HepG2 (cell line): ENCODE results near the gene ARID3C. TPM values are rescaled to one million over a fixed set of nuclear protein-coding genes. Genes with fewer than 3 reads are reported as not detected.

Experiments used
- ATAC-seq: fragments of 200-7000 bp; cut with Tn5 transposase; 3 replicates; pipeline ENCODE4 v1.9.1; 2020; ENCODE audit warnings: mild to moderate bottlenecking, moderate library complexity
- BruUV-seq: library from RNA; stranded (reverse); fragments of 400-500 nt; replicated peaks from 2 replicates; lab custom pipeline; 2021; lab: Mats Ljungman, UMichigan
- CTCF ChIA-PET: fragments of 300-600 bp; formaldehyde crosslinking; extraction: SDS; loops from one replicate; lab custom pipeline; 2021; ENCODE audit warnings: low total read pairs, inconsistent platforms, low intra/inter-chr PET ratio; lab: Yijun Ruan, JAX
- POLR2A ChIA-PET: fragments of 350-600 bp; sonication (Branson Sonifier 250); formaldehyde crosslinking; loops from one replicate; lab custom pipeline; 2020; ENCODE audit warnings: antibody characterized with exemption, inconsistent platforms; lab: Yijun Ruan, JAX
- DNase-seq: peaks from one replicate; pipeline ENCODE4 v3.0.0-alpha.2; 2015; ENCODE audit warnings: low spot score
- FAIRE-seq: peaks from 3 replicates; lab custom pipeline; 2011; peaks lifted over from hg19 to GRCh38; lab: Jason Lieb, UNC
- H2AFZ ChIP-seq: one replicate; pipeline ENCODE4 v1.6.1; 2011; ENCODE audit warnings: low read length, inconsistent platforms
- H3K27ac ChIP-seq: fragments of 300-600 bp; 3 replicates; pipeline ENCODE4 v1.8.0; 2011; ENCODE audit warnings: mixed run types, mild to moderate bottlenecking, mixed read lengths, low read length, inconsistent platforms; ENCODE audit not compliant: insufficient read depth; ENCODE audit errors: extremely low read length
- H3K27me3 ChIP-seq, 2 experiments: fragments of 200-600 bp in 1 of 2; 2 replicates in 1 of 2; 3 replicates in 1 of 2; pipeline versions ENCODE4 v1.6.0 to v1.8.0; 2011; ENCODE audit warnings: low read length in 2 of 2, mild to moderate bottlenecking in 2 of 2, moderate library complexity in 2 of 2, inconsistent platforms in 1 of 2; ENCODE audit not compliant: insufficient read depth in 2 of 2, control insufficient read depth in 1 of 2
- H3K36me3 ChIP-seq, 2 experiments: fragments of 200-600 bp in 1 of 2; replicated peaks in 1 of 2; 2 replicates in 1 of 2; 3 replicates in 1 of 2; pipeline versions ENCODE4 v1.5.1 to v1.8.0; 2011; ENCODE audit warnings: low read length in 2 of 2, inconsistent platforms in 1 of 2; ENCODE audit not compliant: insufficient read depth in 2 of 2, control insufficient read depth in 1 of 2
- H3K4me1 ChIP-seq: 2 replicates; pipeline ENCODE4 v1.5.1; 2012; ENCODE audit warnings: low read length, inconsistent platforms; ENCODE audit not compliant: insufficient read depth
- H3K4me2 ChIP-seq: 2 replicates; pipeline ENCODE4 v1.6.0; 2011; ENCODE audit warnings: low read depth, low read length, inconsistent platforms
- H3K4me3 ChIP-seq, 3 experiments: fragments of 200-600 bp in 1 of 3; sonication (generic), shearing (Covaris generic) in 1 of 3; replicated peaks in 1 of 3; 2 replicates each; pipeline ENCODE4 v1.5.1; 2011 to 2016; ENCODE audit warnings: low read length in 3 of 3, inconsistent platforms in 2 of 3, low read depth in 2 of 3, mild to moderate bottlenecking in 2 of 3, control low read depth in 1 of 3, mixed read lengths in 1 of 3; ENCODE audit not compliant: insufficient read depth in 1 of 3
- H3K79me2 ChIP-seq: one replicate; pipeline ENCODE4 v1.6.1; 2011; ENCODE audit warnings: low read length, inconsistent platforms; ENCODE audit not compliant: insufficient read depth
- H3K9ac ChIP-seq: 2 replicates; pipeline ENCODE4 v1.6.0; 2011; ENCODE audit warnings: mild to moderate bottlenecking, low read depth, low read length, inconsistent platforms; ENCODE audit not compliant: insufficient read depth
- H3K9me3 ChIP-seq: 2 replicates; pipeline ENCODE4 v1.5.1; 2012; ENCODE audit warnings: mild to moderate bottlenecking, low read length
- H4K20me1 ChIP-seq: 2 replicates; pipeline ENCODE4 v1.6.0; 2011; ENCODE audit warnings: inconsistent platforms, mild to moderate bottlenecking, low read length, moderate library complexity; ENCODE audit not compliant: insufficient read depth
- CEBPG ChIP-seq: IDR thresholded peaks from 2 replicates; pipeline ENCODE4 v1.6.1; 2016
- HNRNPK ChIP-seq: fragments of 200-400 bp; formaldehyde crosslinking; IDR thresholded peaks from 2 replicates; pipeline ENCODE4 v1.6.1; 2018; ENCODE audit warnings: low read length, low read depth, moderate library complexity, mild to moderate bottlenecking; ENCODE audit not compliant: poor library complexity, severe bottlenecking
- POLR2A ChIP-seq, 2 experiments: IDR thresholded peaks; 2 replicates each; pipeline ENCODE4 v1.6.1; 2011; ENCODE audit warnings: low read depth in 2 of 2, low read length in 2 of 2, mild to moderate bottlenecking in 1 of 2, moderate library complexity in 1 of 2; ENCODE audit not compliant: insufficient read depth in 1 of 2
- PRDM4 ChIP-seq: sonication (generic); formaldehyde crosslinking; IDR thresholded peaks from 2 replicates; pipeline ENCODE4 v1.9.0; 2021; ENCODE audit warnings: missing genetic modification reagents, borderline replicate concordance
- ZNF816 ChIP-seq: sonication (generic); formaldehyde crosslinking; IDR thresholded peaks from 2 replicates; pipeline ENCODE4 v1.8.0; 2022; ENCODE audit warnings: missing genetic modification reagents, mild to moderate bottlenecking, borderline replicate concordance
- WGBS: methylation state at CpG from one replicate; pipeline ENCODE4 v1.1.6; 2017; ENCODE audit warnings: low lambda C conversion rate; 5-methylcytosine and 5-hydroxymethylcytosine counted together
- in situ Hi-C: cut with HindIII; loops from 2 replicates; pipeline ENCODE4 v1.10.0; 2017; ENCODE audit warnings: low pct_unique_long_range_greater_than_20kb; ENCODE audit not compliant: extremely low pct_ligation_motif_present
- intact Hi-C: fragments of 100-400 bp; cut with micrococcal nuclease; formaldehyde crosslinking; loops from one replicate; pipeline ENCODE4 v1.10.0; 2022; ENCODE audit not compliant: unreplicated experiment
- polyA plus RNA-seq, 8 experiments: library from polyadenylated mRNA; depleted of rRNA in 3 of 8; stranded (reverse) in 7 of 8; unstranded in 1 of 8; fragments of >200 nt; fragmentation: Illumina TruSeq in 4 of 8; extraction: Trizol in 4 of 8; gene quantifications; 2 replicates each; pipeline versions ENCODE4 v1.2.1 to v1.2.3, GENCODE V29; 2011 to 2016; ENCODE audit warnings: low read depth in 4 of 8, missing spikeins in 1 of 8, mixed read lengths in 1 of 8; ENCODE audit not compliant: insufficient read depth in 1 of 8
- total RNA-seq, 5 experiments: library from RNA; depleted of rRNA; stranded (reverse); fragments of >200 nt; fragmentation: Illumina TruSeq; extraction: Trizol; gene quantifications; 2 replicates each; pipeline ENCODE4 v1.2.3, GENCODE V29; 2016; ENCODE audit warnings: low read depth in 1 of 5

Gene ARID3C
- total and polyA plus RNA-seq, 2 of the 13 experiments (the other 11 are each of a cell fraction or from before 2014, with no cell fraction given) = not detected

DNA sequence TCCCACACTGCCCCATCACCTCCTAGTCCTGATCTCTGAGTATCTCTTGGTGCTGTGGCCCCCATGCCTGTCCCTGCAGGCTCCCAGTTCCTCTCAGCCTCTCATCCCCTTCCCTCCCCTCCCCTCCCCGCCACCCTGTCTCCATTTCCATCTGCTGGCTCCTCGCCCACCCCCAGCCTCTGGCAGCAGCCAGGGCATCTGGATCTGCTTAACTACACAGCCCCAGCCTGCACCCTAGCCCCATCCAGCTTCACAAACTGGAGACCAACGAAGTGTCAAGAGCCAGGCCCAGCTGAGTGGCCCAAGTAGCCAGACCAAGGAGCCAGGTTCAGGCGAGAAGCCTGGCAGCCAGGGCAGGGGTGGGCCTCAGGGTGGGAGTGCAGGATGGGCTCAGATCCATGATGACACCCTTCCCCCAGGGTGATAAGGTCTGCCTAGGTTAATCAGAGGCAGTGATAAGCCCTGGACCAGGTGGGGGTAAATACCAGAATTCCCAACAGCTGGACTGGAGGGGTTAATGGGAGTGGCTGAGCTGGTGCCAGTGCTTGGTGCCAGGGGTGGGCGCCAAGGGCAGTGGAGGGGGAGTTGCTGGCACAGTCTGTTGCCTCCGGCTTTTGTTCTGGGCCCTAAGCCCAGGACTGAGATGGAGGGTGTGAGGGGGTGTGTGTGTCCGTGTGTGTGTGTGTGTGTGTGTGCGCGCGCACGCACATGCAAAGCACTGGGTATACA is 25.6 kb upstream of the ARID3C start:
- in situ Hi-C loops = no loop called here
- POLR2A ChIA-PET = interaction anchor here (1.0 to 2.3 kb wide), 2 partner anchors 9 to 17 kb away, joined by 5 to 14 read pairs; partner anchors contain the start of genes GALT and SIGMAR1

DNA sequence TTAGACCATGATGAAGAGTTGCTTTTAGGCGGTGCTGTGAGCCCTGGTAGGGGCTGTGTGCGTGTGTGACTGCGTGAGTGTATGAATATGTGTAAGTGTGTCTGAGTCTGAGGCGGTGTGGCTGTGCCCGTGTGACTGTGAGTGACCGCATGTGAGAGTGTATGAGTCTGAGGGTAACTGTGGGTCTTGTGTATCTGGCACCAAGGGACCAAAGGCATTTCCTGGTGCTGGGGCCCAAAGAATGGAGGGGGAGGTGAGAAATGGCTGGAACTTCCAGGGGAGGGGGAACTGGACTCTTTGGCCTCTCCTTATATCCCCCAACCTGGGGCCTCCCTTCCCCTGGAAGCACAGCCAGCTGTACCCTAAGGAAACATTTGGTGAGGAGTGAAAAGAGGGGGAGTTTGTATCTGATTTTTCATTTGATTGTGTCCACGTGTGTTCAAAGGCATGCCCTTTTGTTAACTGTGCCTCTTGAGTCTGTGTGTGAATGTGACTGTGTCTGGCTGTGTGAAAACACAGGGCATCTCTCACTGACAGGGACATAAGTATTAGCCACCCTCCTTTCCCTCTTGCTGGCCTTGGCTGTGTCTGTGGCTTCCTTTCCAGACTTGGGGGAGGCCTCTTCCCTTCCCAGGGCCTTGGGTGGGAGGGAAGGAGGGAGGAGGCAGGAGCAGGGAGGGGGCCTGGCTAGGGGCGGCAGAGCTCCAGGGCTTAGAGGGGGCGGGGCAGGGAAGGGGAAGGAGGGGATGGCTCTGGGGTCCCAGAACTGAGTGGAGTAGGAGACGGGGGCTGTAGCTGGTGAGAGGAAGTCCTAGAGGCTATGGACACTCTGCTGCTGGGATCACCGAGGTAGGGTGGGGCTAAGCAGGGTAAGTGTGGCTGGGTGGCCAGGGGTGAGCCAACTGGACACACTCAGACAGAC is 24.5 kb upstream of the ARID3C start:
- peak overlapping the region in 1 of 3 experiments; percentile 67; a peak in 2 of 6 replicates for H3K4me3 ChIP-seq
- H3K4me1 ChIP-seq = peaks cover 46% of the 10 kb centered on the region
- ATAC-seq (peak; percentile 3), DNase-seq (no peak), FAIRE-seq (no peak)
- no TSS peak for BruUV-seq
- POLR2A ChIA-PET = interaction anchor here (1.0 to 3.1 kb wide), 3 partner anchors 9 to 16 kb away, joined by 4 to 29 read pairs (median 5); partner anchors contain the start of genes CCL27 and SIGMAR1
- CTCF ChIA-PET = no interaction called here
- peak overlapping the region; percentile 53; the same call in 1 of the 2 replicates for H3K9ac ChIP-seq
- WGBS = 15% methylated on average over 10 of the region's 11 CpGs
- TF ChIP-seq PRDM4 (CRISPR knock-in tag) = no peak
- TF ChIP-seq POLR2A (IDR thresholded peaks at IDR 0.05; ENCODE audit: insufficient read depth in 1 of 2, low read depth in 2 of 2, low read length in 2 of 2) = peak in 1 of 2 experiments; percentile 12; a peak in 1 of 4 replicates
- TF ChIP-seq CEBPG (CRISPR knock-in tag) = no peak
- H3K4me2 ChIP-seq = peak overlapping the region; percentile 100
- H4K20me1 ChIP-seq = no peaks in the 10 kb centered on the region
- no peak overlapping the region for H2AFZ ChIP-seq
- H3K36me3 ChIP-seq = peaks cover 8 to 15% of the 10 kb centered on the region in 2 experiments
- no peaks in the 10 kb centered on the region; a peak in 3 of 5 replicates for H3K27me3 ChIP-seq
- in situ Hi-C loops (no loop called here), intact Hi-C loops (no loop called here)
- H3K27ac ChIP-seq = no peak overlapping the region
- peaks cover 3% of the 10 kb centered on the region for H3K79me2 ChIP-seq
- no peaks in the 10 kb centered on the region for H3K9me3 ChIP-seq

More for the DNA sequence above, 25.6 kb upstream of the ARID3C start:
- CTCF ChIA-PET = no interaction called here
- Histone ChIP-seq H2AFZ (no peak overlapping the region), H3K36me3 (peaks cover 0 to 4% of the 10 kb centered on the region in 2 experiments; a peak in 3 of 5 replicates), H3K79me2 (no peaks in the 10 kb centered on the region), H3K27ac (no peak overlapping the region), H3K27me3 (no peaks in the 10 kb centered on the region; a peak in 3 of 5 replicates), H3K4me3 (no peak overlapping the region), H3K4me2 (no peak overlapping the region), H3K4me1 (peaks cover 39% of the 10 kb centered on the region), H4K20me1 (no peaks in the 10 kb centered on the region), H3K9me3 (no peaks in the 10 kb centered on the region), H3K9ac (no peak overlapping the region)
- TF ChIP-seq ZNF816 (no peak), HNRNPK (no peak)
- WGBS = 68% methylated on average over 11 of the region's 11 CpGs
- FAIRE-seq (no peak), DNase-seq (no peak), ATAC-seq (no peak)
- intact Hi-C loops = no loop called here
- no TSS peak for BruUV-seq
